ENCODE data around the gene MYOCD.

Gene MYOCD

DNA sequence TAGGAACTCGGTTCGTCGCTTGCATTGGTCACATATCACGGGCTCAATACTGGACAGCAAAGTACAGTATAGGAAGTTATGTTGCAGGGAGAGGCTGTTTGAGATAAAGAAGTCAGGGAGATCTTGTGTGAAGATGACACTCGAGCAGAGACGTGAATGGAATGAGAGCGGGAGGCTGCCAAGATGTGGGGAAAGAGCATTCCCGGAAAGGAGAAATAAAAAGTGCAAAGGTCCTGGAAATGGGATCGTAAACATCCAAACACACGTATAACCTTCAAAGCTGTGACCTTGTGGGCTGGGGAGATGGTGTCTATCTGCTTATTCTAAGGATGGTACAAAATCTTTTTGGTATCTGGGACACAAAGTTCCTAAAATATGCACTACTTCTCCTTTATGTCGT lies 43.0 kb upstream of the MYOCD start:
- H3K27ac ChIP-seq = no peak overlapping the region
- TF ChIP-seq, protein P1, sequence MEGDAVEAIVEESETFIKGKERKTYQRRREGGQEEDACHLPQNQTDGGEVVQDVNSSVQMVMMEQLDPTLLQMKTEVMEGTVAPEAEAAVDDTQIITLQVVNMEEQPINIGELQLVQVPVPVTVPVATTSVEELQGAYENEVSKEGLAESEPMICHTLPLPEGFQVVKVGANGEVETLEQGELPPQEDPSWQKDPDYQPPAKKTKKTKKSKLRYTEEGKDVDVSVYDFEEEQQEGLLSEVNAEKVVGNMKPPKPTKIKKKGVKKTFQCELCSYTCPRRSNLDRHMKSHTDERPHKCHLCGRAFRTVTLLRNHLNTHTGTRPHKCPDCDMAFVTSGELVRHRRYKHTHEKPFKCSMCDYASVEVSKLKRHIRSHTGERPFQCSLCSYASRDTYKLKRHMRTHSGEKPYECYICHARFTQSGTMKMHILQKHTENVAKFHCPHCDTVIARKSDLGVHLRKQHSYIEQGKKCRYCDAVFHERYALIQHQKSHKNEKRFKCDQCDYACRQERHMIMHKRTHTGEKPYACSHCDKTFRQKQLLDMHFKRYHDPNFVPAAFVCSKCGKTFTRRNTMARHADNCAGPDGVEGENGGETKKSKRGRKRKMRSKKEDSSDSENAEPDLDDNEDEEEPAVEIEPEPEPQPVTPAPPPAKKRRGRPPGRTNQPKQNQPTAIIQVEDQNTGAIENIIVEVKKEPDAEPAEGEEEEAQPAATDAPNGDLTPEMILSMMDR (conservative IDR thresholded peaks at IDR 0.05; ENCODE audit: low read depth) = no peak

DNA sequence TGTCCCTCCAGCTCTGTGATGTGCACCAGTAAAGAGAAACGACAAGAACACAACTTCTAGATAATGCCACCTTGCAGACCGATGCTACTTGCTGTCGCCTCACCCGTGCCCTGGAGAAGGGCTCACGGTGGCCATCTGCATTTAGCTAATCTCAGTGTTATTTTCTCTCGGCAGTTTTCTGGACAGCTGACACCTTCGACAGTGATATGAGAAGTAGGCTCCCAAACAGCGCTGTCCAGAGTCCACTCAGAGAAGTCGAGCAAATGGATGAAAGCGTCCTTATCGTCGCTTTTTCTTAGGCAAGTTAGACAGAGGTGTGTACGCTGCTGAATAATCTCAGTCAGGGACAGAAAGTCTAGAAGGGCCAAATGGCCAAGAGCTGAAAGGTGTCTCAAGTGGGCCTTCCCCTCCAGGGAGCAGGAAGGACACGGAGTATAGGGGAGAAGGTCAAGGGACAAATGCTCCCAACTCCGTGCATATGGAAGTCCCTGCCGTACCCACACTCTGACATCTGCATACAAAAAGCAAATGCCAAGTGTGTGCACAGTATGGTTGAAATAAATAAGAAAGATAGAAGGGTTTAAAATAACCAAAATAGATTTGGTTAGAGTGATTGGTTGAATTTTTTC lies 42.4 kb upstream of the MYOCD start:
- ChIA-PET POLR2A (ENCODE audit: low non-redundant PET) (no interaction called here), CTCF (no interaction called here)
- TF ChIP-seq, protein P1 (conservative IDR thresholded peaks at IDR 0.05; ENCODE audit: low read depth) = no peak
- no peak overlapping the region for H3K27ac ChIP-seq
- DNase-seq (ENCODE audit: low spot score) = no peak

More for the DNA sequence above, 43.0 kb upstream of the MYOCD start:
- CTCF ChIA-PET = no interaction called here
- DNase-seq (ENCODE audit: low spot score) = no peak
- POLR2A ChIA-PET (ENCODE audit: low non-redundant PET) = no interaction called here

DNA sequence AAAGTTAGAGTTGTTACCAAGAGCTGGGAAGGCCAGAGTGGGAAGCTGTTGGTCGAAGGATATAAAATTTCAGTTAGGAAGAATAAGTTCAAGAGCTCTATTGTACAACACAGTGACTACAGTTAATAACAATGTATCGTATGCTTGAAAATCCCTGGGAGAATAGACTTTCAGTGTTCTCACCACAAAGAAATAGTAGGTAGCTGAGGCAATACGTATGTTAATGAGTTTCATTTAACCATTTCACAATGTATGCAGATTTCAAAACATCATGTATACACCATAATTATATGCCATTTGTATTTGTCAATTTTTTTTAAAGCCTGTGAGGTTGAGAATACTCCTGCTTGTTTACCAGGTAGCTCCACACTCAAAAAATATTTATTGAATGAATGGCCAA lies 41.5 kb upstream of the MYOCD start:
- H3K27ac ChIP-seq = no peak overlapping the region
- ChIA-PET POLR2A (ENCODE audit: low non-redundant PET) (no interaction called here), CTCF (no interaction called here)
- TF ChIP-seq, protein P1 (conservative IDR thresholded peaks at IDR 0.05; ENCODE audit: low read depth) = no peak
- no peak for DNase-seq (ENCODE audit: low spot score)

DNA sequence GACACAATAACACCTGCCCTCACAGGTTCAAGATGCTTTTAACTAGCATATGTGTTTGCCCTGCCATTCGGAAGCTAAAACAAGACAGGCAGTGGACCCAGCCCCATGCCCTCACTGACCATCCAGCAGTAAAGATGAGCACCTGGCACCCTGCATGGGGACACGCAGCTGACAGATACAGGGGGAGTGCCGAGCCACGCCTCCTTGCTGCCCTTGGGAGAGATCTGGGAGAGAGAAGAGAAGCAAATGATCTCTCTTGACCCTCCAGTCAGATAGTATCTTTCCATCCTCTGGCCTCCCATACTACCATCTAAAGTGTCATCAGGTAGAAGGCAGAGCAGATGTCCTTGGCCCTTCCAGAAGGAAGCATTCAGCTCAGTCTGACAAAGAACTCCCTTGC lies 40.6 kb upstream of the MYOCD start:
- CTCF ChIA-PET = no interaction called here
- POLR2A ChIA-PET (ENCODE audit: low non-redundant PET) = no interaction called here
- DNase-seq (ENCODE audit: low spot score) = no peak
- no peak overlapping the region for H3K27ac ChIP-seq
- TF ChIP-seq, protein P1 (conservative IDR thresholded peaks at IDR 0.05; ENCODE audit: low read depth) = no peak

DNA sequence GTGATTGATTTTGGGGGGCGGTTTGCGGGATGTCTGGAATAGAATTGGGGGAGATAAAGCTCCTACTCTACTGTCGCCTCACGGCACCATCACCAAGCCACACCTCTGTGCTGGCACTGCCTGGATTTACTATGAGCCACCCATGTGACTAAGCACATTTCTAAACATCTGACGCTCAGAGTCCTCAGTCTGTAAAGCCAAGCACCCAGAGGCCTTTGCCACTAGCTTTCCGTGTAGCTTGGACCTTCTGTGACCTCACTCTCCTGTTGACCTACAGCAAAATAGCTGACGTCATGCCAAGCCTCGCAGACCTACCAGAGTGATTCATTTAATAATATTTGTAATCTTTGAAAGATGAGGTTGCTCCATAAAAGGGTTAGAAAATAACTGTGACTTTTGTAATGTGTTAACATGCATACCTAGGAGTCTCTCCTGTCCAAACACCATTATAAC lies 38.5 kb upstream of the MYOCD start:
- ChIA-PET CTCF (interaction anchor here (0.6 to 1.1 kb wide), 2 partner anchors 81 to 1529 kb away, joined by 3 to 4 read pairs; no protein-coding TSS in a partner anchor), POLR2A (ENCODE audit: low non-redundant PET) (no interaction called here)
- TF ChIP-seq, protein P1 (conservative IDR thresholded peaks at IDR 0.05; ENCODE audit: low read depth) = no peak
- no peak overlapping the region for H3K27ac ChIP-seq
- DNase-seq (ENCODE audit: low spot score) = peak; percentile 4

DNA sequence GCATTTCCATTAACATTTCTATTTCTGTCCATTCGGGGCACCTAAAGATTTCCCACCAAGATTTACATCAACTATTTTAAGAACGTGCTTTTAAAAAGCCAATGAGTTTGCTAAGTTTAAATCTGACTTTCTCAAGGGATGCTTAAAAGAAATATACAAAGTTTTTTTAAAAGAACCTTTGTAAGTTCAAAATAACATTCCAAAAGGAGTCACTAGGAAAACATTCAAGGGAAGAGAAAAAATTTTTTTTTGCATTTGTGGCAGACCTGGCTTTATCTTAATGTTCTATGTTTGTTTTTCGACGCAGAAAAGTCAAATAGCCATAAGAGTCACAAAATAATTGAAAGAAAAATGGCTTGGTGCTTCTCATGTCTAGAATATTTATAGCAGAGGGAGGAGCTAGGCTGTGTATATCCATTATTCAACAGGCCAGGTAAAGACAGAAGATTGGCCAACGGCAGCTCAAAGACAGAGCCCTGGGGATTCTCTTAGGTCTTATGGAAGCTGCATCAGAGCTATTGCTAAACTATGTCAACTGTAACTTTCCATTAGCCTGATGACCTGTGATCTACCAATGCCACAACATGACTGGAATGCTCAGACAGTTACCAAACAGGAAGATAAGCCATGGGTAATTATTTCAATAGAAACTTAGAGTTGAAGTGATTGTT lies 37.8 kb upstream of the MYOCD start:
- CTCF ChIA-PET = no interaction called here

More for the DNA sequence above, 37.8 kb upstream of the MYOCD start:
- DNase-seq (ENCODE audit: low spot score) = no peak
- no peak overlapping the region for H3K27ac ChIP-seq
- TF ChIP-seq, protein P1 (conservative IDR thresholded peaks at IDR 0.05; ENCODE audit: low read depth) = no peak
- POLR2A ChIA-PET (ENCODE audit: low non-redundant PET) = no interaction called here

Data from RWPE1 (cell line).